ENCODE measurements around the gene DOK5.

GRCh38 chr20:54459279-54459678, 16.1 kb upstream of the DOK5 start:
- no peak for TF ChIP-seq CTCF (IDR thresholded peaks at IDR 0.05; ENCODE audit: low read length)
- TF ChIP-seq EZH2 (optimal IDR thresholded peaks at IDR 0.05; ENCODE audit: low read depth, low read length), result no peak
- no peak for TF ChIP-seq EZH2phosphoT487 (IDR thresholded peaks at IDR 0.05; ENCODE audit: low read length)
